OCI-LY1 (cell line): ENCODE measurements around the gene CTNNA3.

Experiments used
- H2AFZ ChIP-seq: fragments of 200-600 bp; sonication (generic), shearing (Covaris generic); 2 replicates; pipeline ENCODE4 v1.6.0; 2014; ENCODE audit warnings: antibody characterized with exemption, mild to moderate bottlenecking, low read length
- H3F3A ChIP-seq: fragments of 200-600 bp; sonication (generic), shearing (Covaris generic); 2 replicates; pipeline ENCODE4 v1.6.0; 2014; ENCODE audit warnings: mild to moderate bottlenecking, antibody characterized with exemption, low read length, moderate library complexity; ENCODE audit not compliant: insufficient read depth
- H3K27ac ChIP-seq: fragments of 200-600 bp; sonication (generic); 2 replicates; pipeline ENCODE4 v1.5.1; 2014; ENCODE audit warnings: low read length, mixed run types, mild to moderate bottlenecking, low read depth; ENCODE audit not compliant: poor library complexity, severe bottlenecking
- H3K27me3 ChIP-seq: fragments of 200-600 bp; sonication (generic); 2 replicates; pipeline ENCODE4 v1.6.0; 2014; ENCODE audit warnings: antibody characterized with exemption, mild to moderate bottlenecking, low read length, moderate library complexity; ENCODE audit not compliant: insufficient read depth
- H3K36me3 ChIP-seq: fragments of 200-600 bp; sonication (generic); 2 replicates; pipeline ENCODE4 v1.6.1; 2014; ENCODE audit warnings: mild to moderate bottlenecking, antibody characterized with exemption, low read length, moderate library complexity, mixed read lengths; ENCODE audit not compliant: insufficient read depth
- H3K4me1 ChIP-seq: fragments of 200-600 bp; sonication (generic); 2 replicates; pipeline ENCODE4 v1.5.1; 2014; ENCODE audit warnings: mild to moderate bottlenecking, low read length, moderate library complexity; ENCODE audit not compliant: insufficient read depth, severe bottlenecking
- H3K4me2 ChIP-seq: fragments of 200-600 bp; sonication (generic), shearing (Covaris generic); 2 replicates; pipeline ENCODE4 v1.6.1; 2014; ENCODE audit warnings: low read length
- H3K4me3 ChIP-seq: fragments of 200-600 bp; sonication (generic); 2 replicates; pipeline ENCODE4 v1.5.1; 2014; ENCODE audit warnings: low read length, low read depth, mild to moderate bottlenecking, mixed read lengths; ENCODE audit not compliant: poor library complexity, severe bottlenecking
- H3K79me2 ChIP-seq: fragments of 200-600 bp; shearing (Covaris generic); 2 replicates; pipeline ENCODE4 v1.6.1; 2016; ENCODE audit warnings: mixed run types, low read length, mixed read lengths; ENCODE audit not compliant: insufficient read depth
- H3K9ac ChIP-seq: fragments of 200-600 bp; sonication (generic), shearing (Covaris generic); 2 replicates; pipeline ENCODE4 v1.6.1; 2014; ENCODE audit warnings: mild to moderate bottlenecking, low read length, mixed read lengths
- H3K9me2 ChIP-seq: fragments of 200-600 bp; sonication (generic), shearing (Covaris generic); 2 replicates; pipeline ENCODE4 v1.6.1; 2014; ENCODE audit warnings: low read depth, mild to moderate bottlenecking, low read length, mixed read lengths
- H3K9me3 ChIP-seq: fragments of 200-600 bp; shearing (Covaris generic); 2 replicates; pipeline ENCODE4 v1.6.1; 2014; ENCODE audit warnings: low read length, mixed read lengths
- H4K20me1 ChIP-seq: fragments of 200-600 bp; sonication (generic), shearing (Covaris generic); 2 replicates; pipeline ENCODE4 v1.6.0; 2016; ENCODE audit warnings: mild to moderate bottlenecking, low read length; ENCODE audit not compliant: insufficient read depth
- EZH2 ChIP-seq: fragments of 200-600 bp; sonication (generic), shearing (Covaris generic); IDR thresholded peaks from 2 replicates; pipeline ENCODE4 v1.8.0; 2017; ENCODE audit warnings: borderline replicate concordance, mixed run types, mild to moderate bottlenecking, antibody characterized with exemption, low read length, moderate library complexity, mixed read lengths
- TF ChIP-seq, protein P1 (sequence below): fragments of 200-600 bp; sonication (generic), shearing (Covaris generic); IDR thresholded peaks from 2 replicates; pipeline ENCODE4 v1.5.1; 2017; ENCODE audit warnings: mild to moderate bottlenecking, antibody characterized with exemption, low read length, moderate library complexity, mixed read lengths

The CTNNA3 gene

DNA sequence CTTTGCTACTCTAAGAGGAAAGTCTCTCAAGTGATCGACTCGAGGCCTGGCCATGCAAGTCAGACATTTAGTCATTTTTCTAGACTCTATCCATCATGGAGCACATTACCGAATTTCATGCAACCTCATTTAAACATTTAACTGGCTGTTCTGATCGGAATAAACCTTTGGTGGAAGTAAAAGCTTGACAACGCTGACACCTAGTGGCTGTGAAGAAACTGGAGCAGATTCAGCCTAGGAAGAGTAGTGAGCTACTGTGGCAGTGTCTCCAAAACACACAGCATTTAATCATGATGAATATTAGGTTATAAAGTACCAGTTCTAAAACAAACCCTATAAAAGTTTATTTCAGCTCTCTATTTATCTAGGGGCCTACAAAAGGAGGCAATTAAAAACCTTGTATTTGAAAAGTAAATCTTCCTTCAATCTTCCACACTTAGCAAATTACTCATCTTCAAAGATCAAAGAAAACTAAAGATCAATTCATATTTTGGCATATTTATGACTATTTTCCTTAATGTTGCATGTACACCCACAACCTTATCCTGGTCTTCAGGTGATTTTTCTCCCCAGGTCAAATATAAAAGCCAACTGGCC is 175.0 kb downstream of the CTNNA3 start:
- Histone ChIP-seq H3K4me1 (no peaks in the 10 kb centered on the region), H3K4me3 (no peak overlapping the region), H3K4me2 (no peak overlapping the region), H3K9me2 (no peaks in the 10 kb centered on the region), H2AFZ (no peak overlapping the region), H3F3A (no peaks in the 10 kb centered on the region), H3K27ac (no peak overlapping the region), H3K79me2 (no peaks in the 10 kb centered on the region), H3K36me3 (no peaks in the 10 kb centered on the region), H3K27me3 (no peaks in the 10 kb centered on the region), H3K9me3 (no peaks in the 10 kb centered on the region), H3K9ac (no peak overlapping the region), H4K20me1 (no peaks in the 10 kb centered on the region)
- TF ChIP-seq EZH2: no peak
- TF ChIP-seq, protein P1, sequence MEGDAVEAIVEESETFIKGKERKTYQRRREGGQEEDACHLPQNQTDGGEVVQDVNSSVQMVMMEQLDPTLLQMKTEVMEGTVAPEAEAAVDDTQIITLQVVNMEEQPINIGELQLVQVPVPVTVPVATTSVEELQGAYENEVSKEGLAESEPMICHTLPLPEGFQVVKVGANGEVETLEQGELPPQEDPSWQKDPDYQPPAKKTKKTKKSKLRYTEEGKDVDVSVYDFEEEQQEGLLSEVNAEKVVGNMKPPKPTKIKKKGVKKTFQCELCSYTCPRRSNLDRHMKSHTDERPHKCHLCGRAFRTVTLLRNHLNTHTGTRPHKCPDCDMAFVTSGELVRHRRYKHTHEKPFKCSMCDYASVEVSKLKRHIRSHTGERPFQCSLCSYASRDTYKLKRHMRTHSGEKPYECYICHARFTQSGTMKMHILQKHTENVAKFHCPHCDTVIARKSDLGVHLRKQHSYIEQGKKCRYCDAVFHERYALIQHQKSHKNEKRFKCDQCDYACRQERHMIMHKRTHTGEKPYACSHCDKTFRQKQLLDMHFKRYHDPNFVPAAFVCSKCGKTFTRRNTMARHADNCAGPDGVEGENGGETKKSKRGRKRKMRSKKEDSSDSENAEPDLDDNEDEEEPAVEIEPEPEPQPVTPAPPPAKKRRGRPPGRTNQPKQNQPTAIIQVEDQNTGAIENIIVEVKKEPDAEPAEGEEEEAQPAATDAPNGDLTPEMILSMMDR: peak; percentile 83

DNA sequence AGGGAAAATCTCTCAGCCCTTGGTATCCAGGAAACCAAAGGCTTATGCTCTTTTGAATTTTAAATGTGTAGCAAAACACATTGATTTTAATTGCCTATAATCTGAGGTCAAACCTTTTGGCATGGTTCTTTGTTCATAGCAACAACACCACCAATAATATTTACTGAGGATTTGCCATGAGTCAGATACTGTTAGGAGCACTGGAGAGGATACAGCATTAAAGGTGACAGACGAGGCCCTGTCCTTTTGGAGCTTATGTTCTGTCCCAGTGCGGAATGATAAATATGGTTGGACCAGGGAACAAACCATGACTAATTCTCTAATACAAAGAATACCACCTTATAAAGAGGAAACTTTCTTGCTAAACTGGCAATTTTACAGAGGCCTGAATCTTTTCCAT is 176.6 kb downstream of the CTNNA3 start:
- no peaks in the 10 kb centered on the region for H3K9me3 ChIP-seq
- TF ChIP-seq, protein P1: no peak
- no peak for TF ChIP-seq EZH2

DNA sequence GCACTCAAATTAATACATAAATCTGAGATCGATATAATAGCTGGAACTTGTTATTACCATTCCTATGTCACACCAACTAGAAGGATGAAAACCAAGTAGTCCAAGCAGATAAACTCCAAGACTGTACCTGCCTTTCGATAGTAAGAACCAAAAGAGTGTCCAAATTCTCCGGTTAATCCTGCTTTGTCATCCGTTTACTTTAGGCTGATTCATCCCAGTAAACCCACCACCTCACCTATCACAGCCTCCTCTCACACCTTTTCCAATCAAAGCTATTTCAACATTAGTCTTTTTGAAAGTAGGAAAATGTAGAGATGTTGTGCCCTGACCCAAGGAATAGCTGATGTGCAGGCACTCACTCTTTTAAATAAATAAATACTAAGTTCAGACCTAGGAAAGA is 177.2 kb downstream of the CTNNA3 start:
- H3F3A ChIP-seq: no peaks in the 10 kb centered on the region

More for the DNA sequence above, 176.6 kb downstream of the CTNNA3 start:
- Histone ChIP-seq H3K27me3 (no peaks in the 10 kb centered on the region), H3K9ac (no peak overlapping the region), H2AFZ (no peak overlapping the region), H3K27ac (no peak overlapping the region), H3K79me2 (no peaks in the 10 kb centered on the region), H3F3A (no peaks in the 10 kb centered on the region), H3K4me1 (no peaks in the 10 kb centered on the region), H4K20me1 (no peaks in the 10 kb centered on the region), H3K9me2 (no peaks in the 10 kb centered on the region), H3K4me3 (no peak overlapping the region), H3K36me3 (no peaks in the 10 kb centered on the region), H3K4me2 (no peak overlapping the region)

More for the DNA sequence above, 177.2 kb downstream of the CTNNA3 start:
- Histone ChIP-seq H3K79me2 (no peaks in the 10 kb centered on the region), H3K4me3 (no peak overlapping the region), H3K4me2 (no peak overlapping the region), H3K36me3 (no peaks in the 10 kb centered on the region), H3K9ac (no peak overlapping the region), H3K9me3 (no peaks in the 10 kb centered on the region), H3K4me1 (no peaks in the 10 kb centered on the region), H3K27me3 (no peaks in the 10 kb centered on the region), H2AFZ (no peak overlapping the region), H3K27ac (no peak overlapping the region), H4K20me1 (no peaks in the 10 kb centered on the region), H3K9me2 (no peaks in the 10 kb centered on the region)
- no peak for TF ChIP-seq EZH2
- TF ChIP-seq, protein P1: no peak
